Brain pericyte (primary cell): ENCODE measurements around the gene ST8SIA4.

Experiments used
- DNase-seq: peaks from one replicate; pipeline ENCODE4 v3.0.0-alpha.2; 2012; ENCODE audit warnings: low read depth, low spot score

Gene ST8SIA4

DNA sequence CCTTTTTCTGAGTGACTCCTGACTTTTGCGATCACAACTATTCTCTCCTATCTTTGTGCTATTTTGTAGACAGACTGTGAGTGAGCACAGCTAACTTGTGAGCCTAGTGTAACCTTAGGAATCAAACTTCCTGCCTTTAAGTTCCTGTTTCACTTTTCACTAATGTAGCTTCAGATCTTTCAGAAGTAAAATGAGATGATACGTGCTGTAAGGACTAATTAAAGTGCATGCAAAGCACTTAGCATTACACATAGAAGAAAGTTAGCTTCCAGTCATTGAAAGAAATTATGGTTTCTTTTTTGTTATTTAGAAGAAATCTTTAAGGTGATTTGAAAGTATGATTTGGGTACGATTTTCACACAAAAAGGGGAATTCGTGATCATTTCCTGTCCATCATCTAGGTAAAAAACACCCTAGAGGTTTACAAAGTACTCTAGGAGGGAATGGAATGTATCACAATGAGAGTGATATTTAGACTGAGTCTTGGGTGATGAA lies 122.7 kb downstream of the ST8SIA4 start:
- no peak for DNase-seq

DNA sequence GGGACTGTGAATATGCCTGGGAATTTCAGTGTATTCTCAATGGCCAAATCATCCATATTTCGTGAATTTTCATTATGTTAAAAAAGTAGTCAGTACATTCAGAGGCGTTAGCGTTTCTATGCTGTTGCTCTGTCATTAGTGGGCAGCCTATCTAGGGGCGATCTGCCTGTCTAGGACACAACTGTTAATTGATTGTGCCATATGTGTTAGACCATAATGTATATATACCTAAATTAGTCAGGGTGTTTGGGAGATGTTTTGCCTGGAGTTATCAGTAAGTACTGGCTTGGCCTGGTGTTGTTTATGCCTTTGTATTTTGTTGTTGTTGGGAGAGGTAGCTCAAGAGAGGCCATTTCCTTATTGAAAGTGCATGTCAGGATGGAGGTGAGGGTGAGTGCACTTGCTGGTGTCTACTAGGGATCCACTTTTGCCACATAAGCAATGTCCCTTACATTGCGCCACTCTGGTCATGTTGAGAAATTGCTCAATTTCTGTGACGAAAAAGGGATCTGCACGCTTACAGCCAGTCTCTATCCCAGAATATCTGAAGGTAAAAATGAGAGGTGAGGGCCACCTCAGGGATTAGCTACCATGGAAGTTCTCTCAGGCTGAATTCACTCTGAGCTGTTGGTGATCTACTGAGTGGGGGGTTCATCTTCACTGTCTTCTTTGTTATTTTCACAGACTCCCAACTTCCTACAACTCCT lies 123.3 kb downstream of the ST8SIA4 start:
- no peak for DNase-seq

DNA sequence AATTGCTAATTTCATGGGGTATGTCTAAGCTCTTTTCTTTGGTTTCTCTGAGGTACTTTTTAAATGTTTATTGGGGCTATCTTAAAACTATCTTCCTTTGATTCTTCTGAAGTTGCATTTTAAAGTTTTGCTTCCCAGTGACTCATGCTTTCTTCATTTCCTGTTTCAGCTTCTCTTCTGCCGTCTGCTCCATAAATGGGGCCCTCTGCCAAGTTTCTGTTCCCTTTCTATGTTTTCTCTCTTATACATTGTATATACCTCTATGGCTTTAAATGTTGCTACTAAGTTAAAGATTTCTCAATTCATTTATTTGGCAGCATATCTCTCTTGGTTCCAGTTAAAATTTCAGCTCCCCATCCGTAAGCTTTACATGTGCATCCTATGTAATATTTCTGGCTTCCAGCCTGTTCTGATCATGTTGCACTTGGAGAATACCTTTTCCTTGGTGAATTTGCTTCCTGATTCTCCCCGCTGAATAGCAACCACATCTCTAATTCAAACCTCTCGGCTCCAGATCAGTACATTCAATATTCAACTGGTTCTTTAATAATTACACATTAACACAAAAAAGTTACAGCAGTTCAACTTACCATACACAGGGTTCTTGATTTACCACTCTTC lies 125.3 kb downstream of the ST8SIA4 start:
- DNase-seq = peak; percentile 22

DNA sequence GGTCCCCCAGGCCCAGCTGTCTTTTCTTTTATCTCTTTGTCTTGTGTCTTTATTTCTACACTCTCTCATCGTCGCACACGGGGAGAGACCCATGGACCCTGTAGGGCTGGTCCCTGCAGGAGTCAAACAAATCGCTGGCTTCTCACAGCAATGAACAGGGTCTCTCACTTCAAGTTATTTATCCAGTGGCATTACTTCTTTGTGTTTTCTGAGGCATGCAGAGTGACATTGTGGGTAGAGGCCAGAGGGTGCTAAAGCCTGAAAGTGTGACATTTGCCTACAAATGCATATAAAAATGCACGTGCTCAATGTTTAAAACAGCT lies 127.6 kb downstream of the ST8SIA4 start:
- DNase-seq = no peak

DNA sequence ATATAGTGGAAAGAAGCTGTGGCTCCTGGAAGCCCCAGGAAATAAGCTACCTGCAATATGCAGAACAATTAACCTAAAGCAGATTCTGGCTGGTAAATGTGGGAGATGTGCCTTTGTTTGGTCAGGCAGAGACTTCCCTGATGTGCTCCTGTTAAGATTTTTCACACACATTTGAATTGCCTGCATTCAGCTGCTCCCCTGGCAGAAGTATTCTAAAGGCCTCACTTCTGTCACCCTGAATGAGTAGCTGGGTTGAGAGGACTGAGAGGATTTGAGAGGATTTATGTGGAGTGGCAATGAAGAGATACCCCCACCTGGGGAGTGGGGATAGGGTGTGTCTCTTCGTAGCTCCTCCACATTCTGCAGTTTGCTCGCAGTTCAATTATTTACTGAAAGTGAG lies 130.5 kb downstream of the ST8SIA4 start:
- no peak for DNase-seq

DNA sequence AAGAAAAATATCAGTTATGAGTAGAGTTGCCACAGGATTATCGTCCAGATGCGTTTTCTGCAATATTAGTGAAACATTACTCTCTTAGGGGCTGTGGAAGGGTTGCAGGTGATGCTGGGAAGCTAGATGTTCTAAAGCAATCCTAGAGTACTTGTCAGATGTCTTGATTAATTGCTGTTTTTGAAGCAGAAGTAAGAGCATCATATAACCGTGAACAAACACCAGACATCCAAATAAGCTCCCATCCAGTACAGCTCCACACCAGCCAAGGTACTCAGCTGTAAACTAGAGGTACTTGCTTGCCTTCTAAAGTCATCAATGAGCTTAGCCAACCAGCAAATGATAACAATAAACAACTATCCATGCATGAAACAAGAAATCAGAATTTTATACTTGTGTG lies 131.1 kb downstream of the ST8SIA4 start:
- DNase-seq = no peak

DNA sequence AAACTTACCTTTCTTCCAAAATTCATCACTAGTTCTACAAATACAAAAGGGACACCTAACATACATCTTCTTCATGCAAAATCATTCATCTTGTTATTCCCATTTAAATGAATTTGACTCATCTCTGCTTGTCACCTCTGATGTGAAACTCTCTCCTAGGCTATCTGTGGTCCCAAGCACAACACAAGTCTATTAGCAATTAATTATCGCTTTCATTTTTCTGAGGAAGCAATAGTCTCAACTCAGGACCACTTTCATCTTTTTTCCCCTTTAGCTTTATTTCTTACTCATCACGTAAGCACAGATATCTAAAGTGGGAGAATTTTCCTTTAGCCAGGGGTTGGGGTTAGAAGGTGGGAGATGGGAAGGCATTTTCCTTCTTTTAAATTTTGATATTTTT lies 131.9 kb downstream of the ST8SIA4 start:
- DNase-seq = no peak

DNA sequence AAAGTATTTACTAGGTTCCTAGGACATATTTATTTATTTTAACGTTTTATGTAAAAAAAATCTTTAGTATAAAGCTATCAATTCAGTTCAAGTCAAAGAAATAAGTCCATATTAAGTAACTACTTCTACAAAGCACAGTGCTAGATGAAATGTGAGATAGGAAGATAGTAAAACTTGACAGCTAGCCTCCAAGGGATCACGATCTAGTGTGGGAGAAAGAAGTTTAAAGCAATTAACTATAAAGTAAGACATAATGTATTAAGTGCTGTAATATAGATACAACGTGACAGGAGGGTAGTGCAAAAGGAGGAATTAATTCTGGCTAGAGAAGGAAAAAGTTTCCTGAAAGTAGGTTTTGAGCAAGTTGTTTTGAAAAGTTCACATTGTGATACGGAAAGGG lies 134.9 kb downstream of the ST8SIA4 start:
- DNase-seq = no peak

DNA sequence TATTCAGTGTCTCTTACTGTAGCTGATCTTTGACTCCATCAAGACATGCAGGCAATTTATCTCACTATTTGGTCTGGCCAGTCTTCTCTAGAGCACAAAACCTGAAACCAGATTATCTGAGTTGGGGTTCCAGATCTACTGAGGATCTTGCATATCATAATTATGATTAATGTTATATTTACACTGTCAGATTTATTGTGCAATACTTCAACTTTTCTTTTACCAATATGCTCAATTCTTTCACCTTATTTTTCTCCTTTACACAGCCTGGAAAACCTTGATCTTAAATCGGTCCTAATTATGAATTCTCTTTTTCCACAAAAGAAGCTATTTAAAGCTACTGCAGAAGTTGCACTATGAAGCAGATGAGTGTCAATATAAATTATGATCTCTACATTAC lies 140.1 kb downstream of the ST8SIA4 start:
- no peak for DNase-seq

DNA sequence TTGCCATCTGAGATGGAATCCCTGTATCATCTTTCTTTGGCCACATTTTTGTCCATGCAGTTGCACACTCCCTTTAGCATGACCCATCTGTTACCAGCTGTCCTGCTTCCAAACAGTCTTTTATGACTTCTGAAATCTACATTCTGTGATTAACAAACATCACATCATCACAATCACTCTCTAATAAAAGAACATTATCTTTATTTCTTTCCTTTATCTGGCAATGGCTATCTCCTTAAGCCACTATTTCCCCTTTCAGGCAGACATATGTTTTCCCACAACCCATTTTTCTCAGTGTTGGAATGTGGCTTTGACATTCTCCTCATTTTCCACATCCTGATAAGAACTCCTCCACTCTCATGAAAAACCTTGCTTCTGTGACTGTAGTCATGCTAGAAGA lies 141.0 kb downstream of the ST8SIA4 start:
- no peak for DNase-seq

DNA sequence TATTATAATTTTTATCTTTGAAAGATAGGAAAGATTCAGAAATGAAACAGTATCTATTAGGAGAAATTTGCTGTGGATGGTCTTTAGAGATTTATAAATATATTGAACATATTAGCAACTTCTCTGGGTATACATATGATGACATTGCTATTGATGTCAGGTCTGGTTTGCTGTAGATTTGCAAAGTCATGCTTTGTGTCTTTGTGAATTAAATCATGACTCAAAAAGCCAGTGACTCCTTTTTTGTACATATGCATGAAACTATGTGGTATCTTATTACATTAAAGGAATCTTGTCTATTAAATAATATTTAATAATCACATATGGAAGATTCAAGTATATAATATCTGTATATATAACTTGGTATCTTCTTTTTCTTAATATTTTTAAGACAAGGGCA lies 141.9 kb downstream of the ST8SIA4 start:
- no peak for DNase-seq

DNA sequence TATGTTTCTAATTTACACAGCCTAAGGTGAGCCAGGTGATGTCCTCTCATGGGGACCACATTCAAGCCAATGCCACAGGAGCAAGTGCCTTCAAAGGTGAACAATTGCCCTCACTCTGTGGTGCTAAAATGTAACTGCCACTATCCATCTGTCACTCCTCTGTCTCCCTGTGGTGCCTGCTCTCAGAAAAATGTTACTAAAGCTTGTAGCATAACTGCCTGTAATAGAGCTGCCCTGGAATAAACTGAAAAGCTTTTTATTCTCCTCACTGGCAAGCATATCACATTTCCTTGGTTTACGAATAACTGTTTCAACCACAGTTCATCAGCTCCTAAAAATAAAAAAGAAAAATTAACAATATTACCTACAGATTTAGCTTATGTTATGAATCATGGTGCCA lies 142.4 kb downstream of the ST8SIA4 start:
- DNase-seq = no peak

DNA sequence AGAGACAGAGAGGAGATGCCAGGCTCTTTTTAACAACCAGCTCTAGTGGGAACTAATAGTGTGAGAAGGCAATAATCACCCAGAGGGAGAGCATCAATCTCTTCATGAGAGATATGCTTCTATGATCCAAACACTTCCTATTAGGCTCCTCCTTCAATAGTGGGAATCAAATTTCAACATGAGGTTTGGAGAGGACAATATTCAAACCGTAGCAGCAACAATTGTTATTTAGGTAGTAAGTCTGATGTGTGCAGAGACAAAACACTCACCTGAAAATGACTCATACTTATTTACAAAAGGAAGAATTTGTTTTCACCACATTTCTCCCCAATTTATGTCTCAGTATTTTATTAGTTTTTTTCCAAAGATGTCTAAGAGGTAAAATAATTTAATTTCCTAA lies 144.3 kb downstream of the ST8SIA4 start:
- no peak for DNase-seq

DNA sequence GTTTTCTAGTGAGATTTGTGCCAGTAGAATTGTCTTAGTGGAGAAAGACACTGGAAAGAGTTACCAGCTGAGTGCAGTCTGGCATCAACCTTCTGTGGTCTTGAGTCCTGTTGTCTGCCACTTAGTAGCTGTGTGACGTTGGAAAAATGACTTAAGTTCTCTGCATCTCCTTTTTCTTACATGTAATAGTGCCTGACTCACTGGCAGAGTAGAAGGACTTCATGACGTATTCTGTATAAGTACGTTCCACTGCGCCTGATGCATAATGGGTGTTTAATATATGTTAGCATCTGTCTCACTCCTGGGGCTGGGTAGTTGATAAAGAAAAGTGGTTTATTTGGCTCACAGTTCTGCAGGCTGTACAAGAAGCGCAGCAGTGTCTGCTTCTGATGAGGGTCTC lies 144.8 kb downstream of the ST8SIA4 start:
- DNase-seq = no peak

DNA sequence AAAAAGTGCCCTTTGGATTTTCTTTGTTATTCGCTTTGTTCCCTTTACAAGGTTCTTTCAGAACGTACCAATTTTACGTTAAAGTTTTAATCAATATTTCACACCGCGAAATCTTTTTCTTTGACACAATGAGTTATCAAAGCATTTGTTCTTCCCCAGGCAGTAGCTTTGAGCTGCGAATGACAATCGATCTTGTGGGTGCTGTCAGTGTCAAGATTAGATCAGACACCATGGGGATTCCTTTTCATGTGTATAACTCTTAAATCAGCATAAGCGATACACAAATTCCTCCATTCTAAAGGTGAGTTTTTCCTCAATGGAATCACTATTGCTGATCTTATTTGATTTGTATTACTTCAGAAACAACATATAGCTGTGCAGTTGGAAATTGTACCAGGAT lies 145.5 kb downstream of the ST8SIA4 start:
- no peak for DNase-seq
